ENCODE measurements around the gene AHI1. TPM values are rescaled to one million over a fixed set of nuclear protein-coding genes. Genes with fewer than 3 reads are reported as not detected.
A peak's percentile ranks its signal among the peaks of the same experiment; 100 is the strongest.
"Not testable (repeated sequence)": the region's sequence is repeated elsewhere in the genome, so short reads cannot be mapped to it uniquely, and the experiment has no call there.

AHI1 gene
- total RNA-seq, 1 donor from 2014 or later: 38.3 TPM

DNA sequence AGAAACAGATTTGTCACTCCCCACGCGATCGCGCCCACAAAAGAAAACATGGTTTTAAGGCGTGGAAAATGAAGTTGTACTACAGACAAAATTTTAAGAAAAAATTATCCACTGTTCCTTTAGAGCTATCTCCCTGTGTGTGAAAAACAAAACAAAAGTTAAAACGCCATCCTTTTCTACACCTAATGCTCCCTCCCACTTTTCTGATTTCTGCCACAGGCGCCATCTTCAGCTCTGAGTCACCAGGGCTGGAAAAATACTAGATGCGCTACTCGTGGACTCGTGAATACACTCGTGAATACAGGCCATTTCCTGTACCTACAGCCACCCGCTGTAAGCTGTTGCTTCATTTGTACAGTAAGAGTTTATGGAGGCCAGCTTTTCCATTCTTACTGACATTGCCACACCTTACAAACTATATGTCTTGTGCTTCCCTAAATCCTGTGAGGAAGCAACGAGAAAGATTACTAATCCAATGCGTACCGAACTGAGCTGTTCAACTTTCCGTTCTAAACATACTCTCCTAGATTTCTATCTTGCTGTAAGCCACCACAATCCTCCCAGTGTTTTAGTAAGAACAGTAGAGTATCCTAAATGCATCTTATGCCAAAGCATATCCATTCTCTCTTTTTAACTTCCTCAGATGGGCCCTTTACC lies 773 bp upstream of the AHI1 start:
- H3K36me3 Mint-ChIP-seq (ENCODE audit: insufficient read depth): no peaks in the 10 kb centered on the region
- no peaks in the 10 kb centered on the region for H3K27me3 Mint-ChIP-seq
- TF ChIP-seq, protein P1, sequence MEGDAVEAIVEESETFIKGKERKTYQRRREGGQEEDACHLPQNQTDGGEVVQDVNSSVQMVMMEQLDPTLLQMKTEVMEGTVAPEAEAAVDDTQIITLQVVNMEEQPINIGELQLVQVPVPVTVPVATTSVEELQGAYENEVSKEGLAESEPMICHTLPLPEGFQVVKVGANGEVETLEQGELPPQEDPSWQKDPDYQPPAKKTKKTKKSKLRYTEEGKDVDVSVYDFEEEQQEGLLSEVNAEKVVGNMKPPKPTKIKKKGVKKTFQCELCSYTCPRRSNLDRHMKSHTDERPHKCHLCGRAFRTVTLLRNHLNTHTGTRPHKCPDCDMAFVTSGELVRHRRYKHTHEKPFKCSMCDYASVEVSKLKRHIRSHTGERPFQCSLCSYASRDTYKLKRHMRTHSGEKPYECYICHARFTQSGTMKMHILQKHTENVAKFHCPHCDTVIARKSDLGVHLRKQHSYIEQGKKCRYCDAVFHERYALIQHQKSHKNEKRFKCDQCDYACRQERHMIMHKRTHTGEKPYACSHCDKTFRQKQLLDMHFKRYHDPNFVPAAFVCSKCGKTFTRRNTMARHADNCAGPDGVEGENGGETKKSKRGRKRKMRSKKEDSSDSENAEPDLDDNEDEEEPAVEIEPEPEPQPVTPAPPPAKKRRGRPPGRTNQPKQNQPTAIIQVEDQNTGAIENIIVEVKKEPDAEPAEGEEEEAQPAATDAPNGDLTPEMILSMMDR (IDR thresholded peaks at IDR 0.05; ENCODE audit: unreplicated experiment): no peak
- no peak overlapping the region for H3K4me3 Mint-ChIP-seq (ENCODE audit: low read depth)
- H3K9me3 Mint-ChIP-seq (ENCODE audit: low read depth): no peaks in the 10 kb centered on the region
- peak; percentile 18 for DNase-seq (ENCODE audit: low spot score, unreplicated experiment)
- H3K4me1 Mint-ChIP-seq (ENCODE audit: low read depth): peaks cover 12% of the 10 kb centered on the region
- H3K27ac Mint-ChIP-seq: no peak overlapping the region

DNA sequence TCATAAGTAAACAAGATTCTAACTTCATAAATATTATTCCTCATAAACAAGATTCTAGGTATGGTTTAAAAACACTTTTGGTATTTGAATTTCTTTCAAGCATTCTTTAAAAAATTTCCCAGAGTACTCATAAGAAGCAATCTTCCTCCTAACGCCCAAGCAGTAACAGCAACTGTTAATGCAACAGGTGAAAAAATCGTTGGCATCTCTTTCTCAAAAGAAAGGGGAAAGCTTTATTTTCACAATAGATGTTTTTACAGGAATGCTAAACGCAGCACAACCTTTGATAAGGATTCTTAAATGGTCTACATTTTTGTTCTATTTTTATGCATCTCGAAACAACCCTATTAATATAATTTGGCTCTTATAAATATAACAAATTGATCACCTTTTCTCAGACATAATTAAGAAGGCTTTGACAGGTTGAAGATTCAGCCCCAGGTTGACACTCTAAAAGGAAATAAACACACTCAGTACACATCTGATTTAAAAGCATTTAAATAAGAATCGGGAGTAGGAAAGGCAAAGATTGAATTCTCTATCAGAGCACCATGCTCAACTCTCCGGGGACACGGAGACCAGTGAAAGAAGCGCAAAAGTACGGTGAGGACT lies 634 bp downstream of the AHI1 start:
- TF ChIP-seq, protein P1 (IDR thresholded peaks at IDR 0.05; ENCODE audit: unreplicated experiment): no peak
- no peaks in the 10 kb centered on the region for H3K9me3 Mint-ChIP-seq (ENCODE audit: low read depth)

DNA sequence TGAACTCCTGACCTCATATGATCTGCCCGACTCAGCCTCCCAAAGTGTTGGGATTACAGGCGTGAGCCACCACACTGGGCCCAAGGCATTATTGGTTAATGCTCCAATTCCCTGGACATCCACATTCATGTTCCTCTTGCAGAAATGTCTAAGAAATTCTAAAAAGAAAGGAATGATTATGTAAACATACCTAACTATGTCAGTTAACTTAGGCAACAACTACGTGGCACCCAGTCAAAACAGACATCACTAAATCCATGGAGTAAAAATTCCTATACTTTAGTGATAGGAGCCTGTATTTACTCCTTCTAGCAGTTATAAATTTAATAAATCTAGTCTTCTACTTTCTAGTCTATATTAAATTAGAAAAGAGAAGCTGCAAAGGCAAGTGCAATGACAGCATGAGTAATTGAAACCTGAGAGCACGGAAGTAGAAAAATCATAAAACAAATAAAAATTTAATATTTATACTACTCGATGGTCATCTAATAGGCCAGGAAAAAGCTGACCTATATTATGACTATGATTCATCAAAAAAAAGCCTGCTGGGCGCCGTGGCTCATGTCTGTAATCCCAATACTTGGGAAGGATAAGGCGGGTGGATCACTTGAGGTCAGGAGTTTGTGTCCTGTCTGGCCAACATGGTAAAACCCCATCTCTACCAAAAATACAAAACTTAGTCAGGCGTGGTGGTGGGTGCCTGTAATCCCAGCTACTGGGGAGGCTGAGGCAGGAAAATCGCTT lies 4.2 kb downstream of the AHI1 start:
- H3K36me3 Mint-ChIP-seq (ENCODE audit: insufficient read depth): peaks cover 11% of the 10 kb centered on the region
- no peak for DNase-seq (ENCODE audit: low spot score, unreplicated experiment)
- TF ChIP-seq, protein P1 (IDR thresholded peaks at IDR 0.05; ENCODE audit: unreplicated experiment): no peak
- H3K27me3 Mint-ChIP-seq: no peaks in the 10 kb centered on the region
- H3K4me1 Mint-ChIP-seq (ENCODE audit: low read depth): peaks cover 12% of the 10 kb centered on the region
- no peaks in the 10 kb centered on the region for H3K9me3 Mint-ChIP-seq (ENCODE audit: low read depth)
- no peak overlapping the region for H3K4me3 Mint-ChIP-seq (ENCODE audit: low read depth)
- H3K27ac Mint-ChIP-seq: no peak overlapping the region

More for the DNA sequence above, 634 bp downstream of the AHI1 start:
- no peak for DNase-seq (ENCODE audit: low spot score, unreplicated experiment)
- Mint-ChIP-seq H3K27me3 (no peaks in the 10 kb centered on the region), H3K27ac (no peak overlapping the region), H3K4me1 (ENCODE audit: low read depth) (peaks cover 12% of the 10 kb centered on the region), H3K4me3 (ENCODE audit: low read depth) (no peak overlapping the region), H3K36me3 (ENCODE audit: insufficient read depth) (peaks cover 3% of the 10 kb centered on the region)

DNA sequence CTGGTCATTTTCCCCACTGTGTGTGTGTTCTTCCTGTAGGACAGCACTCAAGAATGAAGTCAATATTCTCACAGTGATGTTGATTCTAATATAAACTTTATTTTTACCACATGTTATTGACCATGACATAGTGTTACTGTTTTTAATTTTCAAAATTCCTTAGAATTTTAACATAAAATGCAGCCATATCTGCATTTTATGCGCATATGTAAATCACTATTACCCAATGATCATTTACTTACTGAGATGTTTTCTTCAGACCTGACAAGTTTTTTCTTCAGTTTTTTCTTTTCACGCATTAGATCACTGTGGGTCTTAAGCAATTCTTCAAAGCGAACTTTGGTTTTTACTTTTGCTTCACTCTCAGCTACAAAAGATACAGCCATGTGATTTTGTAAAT lies 7.2 kb downstream of the AHI1 start:
- no peak overlapping the region for H3K27ac Mint-ChIP-seq
- H3K9me3 Mint-ChIP-seq (ENCODE audit: low read depth): no peaks in the 10 kb centered on the region
- TF ChIP-seq, protein P1 (IDR thresholded peaks at IDR 0.05; ENCODE audit: unreplicated experiment): no peak
- H3K27me3 Mint-ChIP-seq: no peaks in the 10 kb centered on the region
- no peaks in the 10 kb centered on the region for H3K4me1 Mint-ChIP-seq (ENCODE audit: low read depth)
- peaks cover 27% of the 10 kb centered on the region for H3K36me3 Mint-ChIP-seq (ENCODE audit: insufficient read depth)
- no peak overlapping the region for H3K4me3 Mint-ChIP-seq (ENCODE audit: low read depth)
- no peak for DNase-seq (ENCODE audit: low spot score, unreplicated experiment)

DNA sequence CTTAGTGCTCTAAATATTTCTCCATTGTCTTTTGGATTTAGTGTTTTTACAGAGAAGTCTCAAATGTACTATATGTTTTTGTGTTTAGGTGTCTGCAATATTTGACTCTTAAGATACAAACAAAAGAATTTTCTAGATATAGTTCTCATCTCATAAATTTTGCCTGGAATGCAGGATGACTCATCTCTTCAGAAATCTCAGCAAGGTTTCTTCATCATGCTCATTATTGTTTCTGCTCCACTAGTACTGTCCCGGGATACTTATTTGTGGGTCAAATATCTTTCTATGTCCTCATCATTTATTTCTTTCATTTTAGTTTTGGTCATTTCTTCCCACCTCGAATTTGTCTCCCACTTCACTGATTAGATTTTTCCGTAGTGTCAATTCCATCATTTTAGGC lies 9.5 kb downstream of the AHI1 start:
- TF ChIP-seq, protein P1 (IDR thresholded peaks at IDR 0.05; ENCODE audit: unreplicated experiment): no peak
- Mint-ChIP-seq H3K4me1 (ENCODE audit: low read depth) (no peaks in the 10 kb centered on the region), H3K4me3 (ENCODE audit: low read depth) (no peak overlapping the region), H3K36me3 (ENCODE audit: insufficient read depth) (peaks cover 38% of the 10 kb centered on the region), H3K27ac (no peak overlapping the region), H3K27me3 (no peaks in the 10 kb centered on the region), H3K9me3 (ENCODE audit: low read depth) (peaks cover 9% of the 10 kb centered on the region)
- DNase-seq (ENCODE audit: low spot score, unreplicated experiment): no peak

DNA sequence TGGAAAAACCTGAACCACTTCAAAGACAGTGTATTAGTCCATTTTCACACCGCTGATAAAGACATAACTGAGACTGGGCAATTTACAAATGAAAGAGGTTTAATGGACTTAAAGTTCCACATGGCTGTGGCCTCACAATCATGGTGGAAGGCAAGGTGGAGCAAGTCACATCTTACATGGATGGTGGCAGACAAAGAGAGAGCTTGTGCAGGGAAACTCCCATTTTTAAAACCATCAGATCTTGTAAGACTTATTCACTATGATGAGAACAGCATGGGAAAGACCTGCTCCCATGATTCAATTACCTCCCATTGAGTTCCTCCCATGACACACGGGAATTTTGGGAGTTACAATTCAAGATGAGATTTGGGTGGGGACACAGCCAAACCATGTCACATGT lies 13.6 kb downstream of the AHI1 start:
- not testable (repeated sequence) for H3K4me1 Mint-ChIP-seq (ENCODE audit: low read depth); H3K27ac Mint-ChIP-seq; DNase-seq (ENCODE audit: low spot score, unreplicated experiment); H3K4me3 Mint-ChIP-seq (ENCODE audit: low read depth); H3K27me3 Mint-ChIP-seq
- Mint-ChIP-seq H3K9me3 (ENCODE audit: low read depth) (peaks cover 32% of the 10 kb centered on the region), H3K36me3 (ENCODE audit: insufficient read depth) (peaks cover 59% of the 10 kb centered on the region)
